HT1080 (cell line): Measurements from ENCODE around the gene VASH2. TPM values are rescaled to one million over a fixed set of nuclear protein-coding genes. Genes with fewer than 3 reads are reported as not detected.

Experiments
- DNase-seq: peaks from one replicate; pipeline ENCODE4 v3.0.0-alpha.2; 2015; ENCODE audit warnings: low read depth
- total RNA-seq: library from RNA; depleted of rRNA; stranded (reverse); fragments of >200 nt; shearing (Covaris generic); gene quantifications from 2 replicates; pipeline ENCODE4 v1.2.3, GENCODE V29; 2014

Gene VASH2
- total RNA-seq, 1 experiment from 2014 or later: 0.42 TPM

DNA sequence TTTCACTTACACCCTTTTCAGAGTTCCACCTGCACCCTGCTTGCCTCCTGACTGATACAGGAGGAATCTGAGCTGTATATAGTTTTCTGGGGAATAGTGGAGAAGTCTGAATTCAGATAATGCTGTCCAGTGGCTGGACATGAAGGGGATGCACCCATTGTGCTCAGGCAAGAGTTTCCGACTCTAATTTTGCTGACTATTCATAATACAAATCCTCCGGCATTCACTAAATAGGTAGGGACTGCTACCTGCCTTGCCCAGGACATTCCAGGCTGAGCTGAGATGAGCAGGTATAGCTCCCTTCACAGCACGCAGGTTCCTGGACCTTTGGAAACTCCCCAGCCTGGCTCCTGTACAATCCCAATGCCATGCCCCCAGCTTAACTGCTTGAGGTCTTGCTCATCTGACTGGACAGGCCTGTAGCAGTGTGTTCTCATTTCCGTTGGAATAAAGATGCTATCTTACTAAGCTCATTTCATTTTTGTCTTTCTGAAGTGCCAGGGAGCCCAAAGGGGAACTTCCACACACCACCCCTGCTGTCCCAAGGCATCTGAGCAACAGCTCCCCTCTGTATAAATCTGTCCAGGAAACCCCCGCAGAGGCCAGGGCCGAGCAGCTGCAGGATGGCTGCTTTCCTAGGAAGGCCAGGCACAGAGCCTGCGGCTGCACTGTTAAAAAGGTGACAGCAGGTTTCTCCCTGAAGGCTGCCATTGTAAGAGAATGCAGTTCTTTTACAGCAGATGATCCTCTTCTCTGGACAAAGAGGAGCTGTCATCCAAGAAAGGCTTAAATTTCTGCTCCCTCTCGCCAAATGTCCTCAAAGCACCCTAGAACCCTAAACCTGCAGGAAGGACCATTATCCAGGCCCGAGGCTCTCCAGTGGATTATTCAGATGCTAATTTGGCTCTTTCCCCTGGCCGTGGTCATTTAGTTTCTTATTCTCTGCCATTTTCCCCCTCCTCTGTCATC, 21.7 kb upstream of the VASH2 start:
- DNase-seq: no peak

GRCh38 chr1:212930986-212931678, 19.2 kb upstream of the VASH2 start:
- DNase-seq: no peak

GRCh38 chr1:212933815-212934471, 16.4 kb upstream of the VASH2 start:
- no peak for DNase-seq

DNA sequence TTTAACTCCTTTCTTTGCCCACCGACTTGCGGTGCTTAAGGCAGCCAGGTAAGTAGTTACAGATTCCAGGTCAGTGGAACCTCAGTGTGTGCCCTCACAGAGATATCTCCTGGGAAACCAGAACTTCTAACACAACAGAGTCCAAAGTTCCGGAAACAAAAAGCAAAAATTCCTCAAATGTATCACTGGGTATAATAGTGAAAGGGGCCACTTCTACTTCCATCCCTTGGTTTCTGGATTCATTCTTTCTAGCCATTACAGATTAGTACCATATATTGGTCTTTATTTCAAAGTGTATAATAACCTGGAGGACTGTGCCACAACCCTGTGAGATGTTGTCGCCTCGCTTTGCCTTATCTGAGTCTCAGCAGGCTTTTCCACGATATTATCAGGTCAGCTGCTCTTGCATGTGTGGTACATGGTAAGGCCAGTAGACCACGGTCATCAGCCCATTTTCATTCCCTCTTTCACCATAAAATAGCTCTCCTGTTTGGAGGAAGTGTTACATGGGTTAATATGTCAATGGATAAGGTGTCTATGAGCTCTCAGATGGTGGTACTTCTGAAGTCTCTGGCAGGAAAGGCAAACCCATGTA, 14.9 kb upstream of the VASH2 start:
- no peak for DNase-seq

DNA sequence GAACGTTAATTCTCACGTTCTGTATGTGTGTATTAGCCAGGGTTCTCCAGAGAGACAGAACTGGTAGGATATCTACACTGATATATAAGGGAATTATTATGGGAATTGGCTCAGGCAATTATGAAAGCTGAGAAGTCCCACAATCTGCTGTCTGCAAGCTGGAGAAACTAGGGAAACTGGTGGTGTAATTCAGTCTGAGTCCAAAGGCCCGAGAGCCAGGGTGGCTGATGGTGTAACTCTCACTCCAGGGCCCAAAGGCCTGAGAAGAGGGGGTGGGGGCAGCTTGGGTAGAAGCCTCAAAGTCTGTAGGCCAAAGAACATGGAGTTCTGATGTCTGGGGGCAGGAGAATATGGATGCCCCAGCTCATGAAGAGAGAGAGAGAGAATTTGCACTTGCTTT, 13.3 kb upstream of the VASH2 start:
- no peak for DNase-seq

GRCh38 chr1:212938846-212939245, 11.5 kb upstream of the VASH2 start:
- no peak for DNase-seq

DNA sequence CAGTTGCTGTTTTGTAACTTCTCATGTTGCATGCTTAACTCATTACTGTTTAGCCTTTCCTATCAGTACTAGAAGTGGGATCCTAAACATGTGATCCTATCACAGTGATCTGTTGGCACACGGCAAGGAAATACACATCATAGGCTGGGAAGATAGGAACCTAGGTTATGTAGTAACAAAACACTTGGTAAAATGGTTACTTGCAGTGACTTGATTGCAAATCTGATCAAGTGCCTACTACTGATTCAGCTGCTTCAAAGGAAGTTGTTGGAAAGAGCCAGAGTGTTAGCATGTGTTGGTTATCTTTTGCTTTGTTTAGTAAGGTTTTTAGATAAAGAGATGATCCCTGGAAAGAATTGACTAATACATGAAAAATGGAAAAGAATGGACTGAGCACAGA, 8.9 kb upstream of the VASH2 start:
- no peak for DNase-seq

DNA sequence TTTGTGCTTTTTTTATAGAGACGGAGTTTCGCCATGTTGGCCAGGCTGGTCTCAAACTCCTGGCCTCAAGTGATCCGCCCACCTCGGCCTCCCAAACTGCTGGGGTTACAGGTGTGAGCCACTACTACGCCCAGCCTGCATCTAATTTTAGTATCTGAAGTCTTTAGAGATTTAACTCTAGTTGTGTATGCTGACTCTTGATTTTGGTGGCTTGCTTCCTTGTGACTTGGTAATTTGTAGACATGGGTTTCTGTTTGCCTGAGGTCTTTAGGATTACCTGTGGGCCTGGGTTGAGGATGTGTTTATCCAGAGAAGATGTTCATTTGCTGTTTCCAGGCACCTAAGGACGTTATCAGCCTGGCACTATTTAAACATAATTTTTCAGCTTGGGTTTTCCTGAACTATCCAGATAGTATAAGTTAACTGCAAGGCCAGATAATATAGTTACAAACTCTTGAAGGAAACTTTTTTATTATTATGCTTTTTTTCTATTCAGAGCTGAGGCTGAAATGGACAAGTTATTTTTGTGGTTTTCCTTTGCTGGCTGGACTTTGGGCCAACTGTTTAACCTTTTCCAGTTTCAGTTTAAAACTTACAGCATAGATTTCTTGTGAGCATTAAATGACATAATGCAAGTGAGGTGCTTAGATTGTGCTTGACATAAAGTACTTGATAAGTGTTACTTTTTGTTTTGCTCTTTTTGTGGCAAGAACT, 7.5 kb upstream of the VASH2 start:
- no peak for DNase-seq

GRCh38 chr1:212943393-212943710, 7.0 kb upstream of the VASH2 start:
- no peak for DNase-seq

GRCh38 chr1:212944229-212944901, 6.0 kb upstream of the VASH2 start:
- no peak for DNase-seq

DNA sequence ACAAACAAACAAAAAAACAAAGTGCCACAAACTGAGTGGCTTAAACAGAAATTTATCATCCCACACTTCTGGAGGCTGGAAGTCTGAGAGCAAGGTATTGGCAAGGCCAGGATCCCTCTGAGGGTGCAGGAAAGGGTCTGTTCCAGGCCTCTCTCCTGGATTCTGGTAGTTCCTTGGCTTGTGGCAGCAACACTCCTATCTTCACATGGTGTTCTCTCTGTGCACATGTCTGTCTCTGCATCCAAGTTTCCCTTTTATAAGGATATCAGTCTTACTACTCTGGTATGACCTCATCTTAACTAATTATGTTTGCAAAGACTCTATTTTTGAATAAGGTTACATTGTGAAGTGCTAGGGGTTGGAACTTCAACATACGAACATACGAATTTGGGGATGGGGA, 5.3 kb upstream of the VASH2 start:
- no peak for DNase-seq

- DNase-seq: no peak
Measured at GRCh38 chr1:212945463-212946160, 4.7 kb upstream of the VASH2 start.

- no peak for DNase-seq
Measured at GRCh38 chr1:212946872-212947271, 3.5 kb upstream of the VASH2 start.

DNA sequence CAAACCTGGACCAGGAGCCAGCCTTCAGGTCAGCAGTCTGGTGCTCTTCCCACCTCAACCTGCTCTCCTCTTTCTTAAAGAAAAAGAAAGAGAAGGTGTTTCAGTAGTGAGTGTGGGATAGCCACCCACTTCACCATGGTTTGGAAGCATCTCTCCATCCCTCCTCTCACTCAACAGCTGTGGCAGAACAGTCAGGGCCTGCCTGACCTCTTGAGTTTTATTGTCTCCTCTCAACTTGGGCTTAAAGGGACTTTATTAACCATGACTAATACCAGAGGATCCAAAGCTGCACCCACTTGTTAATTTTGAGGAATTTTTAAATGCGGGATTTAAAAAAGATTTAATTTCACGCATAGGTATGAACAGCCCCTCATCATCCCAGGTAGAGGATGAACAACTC, 570 bp upstream of the VASH2 start:
- no peak for DNase-seq

DNA sequence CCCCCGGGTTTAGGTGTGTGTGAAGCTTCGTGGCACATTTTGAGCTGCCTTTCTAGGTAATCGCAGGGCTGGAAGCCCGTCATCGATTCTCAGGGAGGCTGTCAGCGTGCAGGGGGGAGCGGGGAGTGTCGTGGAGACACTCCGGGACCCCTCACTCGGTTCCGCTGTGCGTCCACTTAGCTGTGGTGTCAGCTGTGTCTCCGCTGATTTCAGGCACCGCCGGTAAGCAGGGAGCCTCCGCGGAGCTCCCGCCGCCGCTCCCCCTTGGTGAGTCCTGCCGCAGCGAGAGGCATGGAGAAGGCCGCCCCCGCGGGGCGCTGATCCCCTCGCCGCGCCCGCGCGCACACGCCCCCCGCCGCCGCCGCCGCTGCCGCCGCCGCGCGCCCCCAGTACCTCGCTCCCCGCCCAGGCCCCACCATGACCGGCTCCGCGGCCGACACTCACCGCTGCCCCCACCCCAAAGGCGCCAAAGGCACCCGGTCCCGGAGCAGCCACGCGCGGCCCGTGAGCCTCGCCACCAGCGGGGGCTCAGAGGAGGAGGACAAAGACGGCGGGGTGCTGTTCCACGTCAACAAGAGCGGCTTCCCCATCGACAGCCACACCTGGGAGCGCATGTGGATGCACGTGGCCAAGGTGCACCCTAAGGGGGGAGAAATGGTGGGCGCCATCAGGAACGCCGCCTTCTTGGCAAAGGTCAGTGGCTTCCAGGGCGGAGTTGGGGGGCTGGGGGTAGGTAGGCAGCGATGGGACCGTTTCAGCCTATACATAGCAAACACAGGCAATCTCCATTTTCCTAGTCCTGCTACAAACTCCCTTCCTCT, 995 bp downstream of the VASH2 start:
- DNase-seq: no peak

- no peak for DNase-seq
Measured at GRCh38 chr1:212951947-212952640, 1.8 kb downstream of the VASH2 start.

- no peak for DNase-seq
Measured at GRCh38 chr1:212952641-212952976, 2.3 kb downstream of the VASH2 start.

GRCh38 chr1:212953321-212953720, 3.0 kb downstream of the VASH2 start:
- DNase-seq: no peak

DNA sequence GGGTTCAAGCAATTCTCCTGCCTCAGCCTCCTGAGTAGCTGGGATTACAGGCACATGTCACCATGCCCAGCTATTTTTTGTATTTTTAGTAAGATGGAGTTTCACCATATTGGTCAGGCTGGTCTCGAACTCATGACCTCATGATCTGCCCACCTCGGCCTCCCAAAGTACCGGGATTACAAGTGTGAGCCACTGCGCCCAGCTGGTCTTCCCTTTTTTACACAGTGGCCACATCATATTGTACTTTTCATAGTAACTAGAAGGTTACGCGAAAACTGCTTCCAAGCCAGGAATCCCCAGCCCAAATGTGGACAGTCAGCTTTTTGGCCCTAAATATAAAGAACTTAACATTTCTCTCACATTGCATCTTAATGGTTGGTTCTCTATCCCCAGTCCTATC, 4.2 kb downstream of the VASH2 start:
- no peak for DNase-seq
